BJ (cell line): ENCODE measurements around the gene CALD1. TPM values are rescaled to one million over a fixed set of nuclear protein-coding genes. Genes with fewer than 3 reads are reported as not detected.

Experiments
- CTCF ChIA-PET: fragments of 350-600 bp; formaldehyde crosslinking; extraction: SDS; loops from one replicate; lab custom pipeline; 2021; ENCODE audit warnings: antibody characterized with exemption, inconsistent platforms; lab: Yijun Ruan, JAX
- POLR2A ChIA-PET: fragments of 300-600 bp; sonication (Branson Sonifier 250); formaldehyde crosslinking; extraction: SDS; loops from one replicate; lab custom pipeline; 2021; ENCODE audit warnings: antibody characterized with exemption; lab: Charles Lee
- DNase-seq: peaks from one replicate; pipeline ENCODE4 v3.0.0-alpha.2; 2011; ENCODE audit warnings: low read depth
- H3K27me3 ChIP-seq: 2 replicates; pipeline ENCODE4 v1.6.0; 2011; ENCODE audit warnings: low read length; ENCODE audit not compliant: control insufficient read depth, insufficient read depth
- H3K36me3 ChIP-seq: 2 replicates; pipeline ENCODE4 v1.5.1; 2011; ENCODE audit warnings: low read length; ENCODE audit not compliant: control insufficient read depth, insufficient read depth
- H3K4me3 ChIP-seq: 2 replicates; pipeline ENCODE4 v1.5.1; 2011; ENCODE audit warnings: low read depth, mild to moderate bottlenecking, control low read depth, low read length
- CTCF ChIP-seq: IDR thresholded peaks from 2 replicates; pipeline ENCODE4 v1.5.1; 2011; ENCODE audit warnings: low read depth, mild to moderate bottlenecking, control low read depth, inconsistent platforms, low read length, moderate library complexity; ENCODE audit not compliant: insufficient read depth
- polyA plus RNA-seq: library from polyadenylated mRNA; depleted of rRNA; stranded (reverse); fragments of >200 nt; gene quantifications from 2 replicates; pipeline ENCODE4 v1.2.3, GENCODE V29; 2011

The CALD1 gene
- polyA plus RNA-seq, 1 experiment, result 1,629 TPM

GRCh38 chr7:134819401-134819800 is 40.0 kb downstream of the CALD1 start:
- no peak overlapping the region for H3K4me3 ChIP-seq
- DNase-seq, result no peak
- CTCF ChIA-PET, result interaction anchor here (1.0 to 1.4 kb wide), 2 partner anchors 9 to 95 kb away, joined by 3 to 4 read pairs; no protein-coding TSS in a partner anchor
- POLR2A ChIA-PET, result no interaction called here
- H3K36me3 ChIP-seq, result peaks cover 1% of the 10 kb centered on the region; the same call in 1 of the 2 replicates
- TF ChIP-seq CTCF, result no peak
- H3K27me3 ChIP-seq, result no peaks in the 10 kb centered on the region

- no peak for TF ChIP-seq CTCF
- DNase-seq, result no peak
- 0 out of 2 replicates have a peak, but pooled peaks cover 1% of the 10 kb centered on the region for H3K36me3 ChIP-seq
- CTCF ChIA-PET, result interaction anchor here (1.0 kb wide), 1 partner anchor 9 kb away, joined by 3 read pairs; no protein-coding TSS in a partner anchor
- no peak overlapping the region for H3K4me3 ChIP-seq
- POLR2A ChIA-PET, result no interaction called here
- H3K27me3 ChIP-seq, result no peaks in the 10 kb centered on the region
These were observed 40.9 kb downstream of the CALD1 start for GRCh38 chr7:134820295-134820694.

GRCh38 chr7:134820778-134821177 is 41.3 kb downstream of the CALD1 start:
- ChIA-PET POLR2A (no interaction called here), CTCF (no interaction called here)
- Histone ChIP-seq H3K4me3 (no peak overlapping the region), H3K36me3 (0 out of 2 replicates have a peak, but pooled peaks cover 1% of the 10 kb centered on the region), H3K27me3 (no peaks in the 10 kb centered on the region)
- TF ChIP-seq CTCF, result no peak
- no peak for DNase-seq

- peak; percentile 61 for DNase-seq
- Histone ChIP-seq H3K27me3 (no peaks in the 10 kb centered on the region), H3K36me3 (0 out of 2 replicates have a peak, but pooled peaks cover 1% of the 10 kb centered on the region), H3K4me3 (no peak overlapping the region)
- CTCF ChIA-PET, result interaction anchor here (0.7 kb wide), 1 partner anchor 68 kb away, joined by 3 read pairs; no protein-coding TSS in a partner anchor
- TF ChIP-seq CTCF, result no peak
- POLR2A ChIA-PET, result interaction anchor here (0.7 kb wide), 2 partner anchors 38 to 685 kb away, joined by 3 read pairs; no protein-coding TSS in a partner anchor
These were observed 44.0 kb downstream of the CALD1 start for GRCh38 chr7:134823400-134823799.

- H3K36me3 ChIP-seq, result no peaks in the 10 kb centered on the region
- ChIA-PET POLR2A (no interaction called here), CTCF (interaction anchor here (1.3 kb wide), 1 partner anchor 22 kb away, joined by 3 read pairs; no protein-coding TSS in a partner anchor)
- DNase-seq, result no peak
- no peak for TF ChIP-seq CTCF
- H3K27me3 ChIP-seq, result no peaks in the 10 kb centered on the region
- no peak overlapping the region for H3K4me3 ChIP-seq
These were observed 46.2 kb downstream of the CALD1 start for GRCh38 chr7:134825666-134826065.
